NCI-H82 treated with DMSO at 0.1 percent for 48 hours (cell line): ENCODE results near the gene KCNN1.
A peak's percentile ranks its signal among the peaks of the same experiment; 100 is the strongest.
"Not testable (repeated sequence)": the region's sequence is repeated elsewhere in the genome, so short reads cannot be mapped to it uniquely, and the experiment has no call there.

Experiments
- DNase-seq: peaks from one replicate; lab custom pipeline; 2025; ENCODE audit not compliant: unreplicated experiment; lab: John Stamatoyannopoulos, UW

KCNN1 gene

GRCh38 chr19:17999684-18000479 lies 33.0 kb downstream of the KCNN1 start:
- DNase-seq, result no peak

GRCh38 chr19:18000480-18000914 lies 33.6 kb downstream of the KCNN1 start:
- no peak for DNase-seq

- no peak for DNase-seq
These were observed 34.2 kb downstream of the KCNN1 start for GRCh38 chr19:18000915-18001776.

- no peak for DNase-seq
These were observed 35.0 kb downstream of the KCNN1 start for GRCh38 chr19:18001777-18002345.

- no peak for DNase-seq
These were observed 35.5 kb downstream of the KCNN1 start for GRCh38 chr19:18002347-18002850.

GRCh38 chr19:18005750-18006149 lies 38.8 kb downstream of the KCNN1 start:
- DNase-seq, result not testable (repeated sequence)

GRCh38 chr19:18007044-18007916 lies 40.4 kb downstream of the KCNN1 start:
- peak; percentile 70 for DNase-seq

GRCh38 chr19:18007917-18008673 lies 41.2 kb downstream of the KCNN1 start, which contains the start of gene ARRDC2:
Gene ARRDC2 (plus strand): TSS chr19:18008170. CDS start chr19:18008311, 141 bp downstream.
- DNase-seq, result peak; percentile 50

GRCh38 chr19:18008814-18009213 lies 41.9 kb downstream of the KCNN1 start:
- DNase-seq, result no peak

- DNase-seq, result no peak
These were observed 42.6 kb downstream of the KCNN1 start for GRCh38 chr19:18009412-18010066.

GRCh38 chr19:18010149-18010548 lies 43.2 kb downstream of the KCNN1 start:
- no peak for DNase-seq

- no peak for DNase-seq
These were observed 46.6 kb downstream of the KCNN1 start for GRCh38 chr19:18013210-18014111.

- no peak for DNase-seq
These were observed 47.3 kb downstream of the KCNN1 start for GRCh38 chr19:18014197-18014596.

- no peak for DNase-seq
These were observed 49.5 kb downstream of the KCNN1 start for GRCh38 chr19:18016209-18016910.

- no peak for DNase-seq
These were observed 50.6 kb downstream of the KCNN1 start for GRCh38 chr19:18017275-18018083.

GRCh38 chr19:18020212-18021085 lies 53.5 kb downstream of the KCNN1 start:
- no peak for DNase-seq
